Spinal cord (tissue), 10 donors: ENCODE data around the gene STON2. TPM values are rescaled to one million over a fixed set of nuclear protein-coding genes. Genes with fewer than 3 reads are reported as not detected.
"Not testable (repeated sequence)": the region's sequence is repeated elsewhere in the genome, so short reads cannot be mapped to it uniquely, and the experiment has no call there.

Source experiments
- DNase-seq, 6 donors: peaks; one replicate each; pipeline versions ENCODE4 v3.0.0 to v3.0.0-alpha.2; 2013 to 2015; ENCODE audit warnings: low spot score in 6 of 6, low read depth in 4 of 6
- H3K27ac ChIP-seq: one replicate; pipeline ENCODE4 v1.5.1; 2013; ENCODE audit warnings: low read depth, low read length, control low read depth
- H3K27me3 ChIP-seq: one replicate; pipeline ENCODE4 v1.6.1; 2013; ENCODE audit warnings: low read length; ENCODE audit not compliant: control insufficient read depth, insufficient read depth
- H3K36me3 ChIP-seq: one replicate; pipeline ENCODE4 v1.6.1; 2013; ENCODE audit warnings: low read length; ENCODE audit not compliant: control insufficient read depth, insufficient read depth
- H3K4me1 ChIP-seq: one replicate; pipeline ENCODE4 v1.6.1; 2013; ENCODE audit warnings: low read length; ENCODE audit not compliant: control insufficient read depth, insufficient read depth
- H3K4me3 ChIP-seq: one replicate; pipeline ENCODE4 v1.5.1; 2013; ENCODE audit warnings: low read depth, low read length, control low read depth
- H3K9me3 ChIP-seq: one replicate; pipeline ENCODE4 v1.6.1; 2013; ENCODE audit warnings: low read length; ENCODE audit not compliant: control insufficient read depth, insufficient read depth
- WGBS: methylation state at CpG from one replicate; pipeline ENCODE4 v1.1.5; 2013; ENCODE audit warnings: missing lambda C conversion rate; ENCODE audit not compliant: insufficient coverage; 5-methylcytosine and 5-hydroxymethylcytosine counted together
- polyA plus RNA-seq, 2 donors: library from polyadenylated mRNA; unstranded; fragments of 120-200 nt; gene quantifications; one replicate each; pipeline ENCODE4 v1.2.1, GENCODE V29; 2013; ENCODE audit not compliant: insufficient read length in 2 of 2
- total RNA-seq, 2 donors: library from RNA; depleted of rRNA in 1 of 2; stranded (reverse); fragments of 120-200 nt in 1 of 2; fragments of >200 nt in 1 of 2; gene quantifications; one replicate each; pipeline versions ENCODE4 v1.2.3 to v1.2.4, GENCODE V29; 2013 to 2014
- donor health status: healthy.

Gene STON2
- total and polyA plus RNA-seq, 4 donors: 21.8 to 81.9 (median 50.2) TPM

DNA sequence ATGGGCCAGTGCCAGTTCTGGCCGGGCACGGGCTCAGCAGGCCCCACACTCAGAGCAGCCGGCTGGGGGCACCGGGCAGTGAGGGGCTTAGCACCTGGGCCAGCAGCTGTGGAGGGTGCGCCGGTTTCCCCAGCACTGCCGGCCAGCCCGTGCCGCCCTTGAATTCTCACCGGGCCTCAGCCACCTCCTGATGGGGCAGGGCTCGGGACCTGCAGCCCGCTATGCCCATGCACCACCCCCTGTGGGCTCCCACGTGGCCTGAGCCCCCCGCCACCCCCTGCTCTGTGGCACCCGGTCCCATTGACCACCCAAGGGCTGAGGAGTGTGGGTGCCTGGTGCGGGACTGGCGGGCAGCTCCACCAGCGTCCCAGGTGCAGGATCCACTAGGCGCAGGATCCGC lies 164.0 kb downstream of the STON2 start:
- no peak overlapping the region for H3K4me3 ChIP-seq
- WGBS: 98% methylated on average over 20 of the region's 20 CpGs
- no peaks in the 10 kb centered on the region for H3K9me3 ChIP-seq
- H3K27ac ChIP-seq: no peak overlapping the region
- no peaks in the 10 kb centered on the region for H3K27me3 ChIP-seq
- DNase-seq: no peak
- no peaks in the 10 kb centered on the region for H3K36me3 ChIP-seq
- H3K4me1 ChIP-seq: peaks cover 5% of the 10 kb centered on the region

DNA sequence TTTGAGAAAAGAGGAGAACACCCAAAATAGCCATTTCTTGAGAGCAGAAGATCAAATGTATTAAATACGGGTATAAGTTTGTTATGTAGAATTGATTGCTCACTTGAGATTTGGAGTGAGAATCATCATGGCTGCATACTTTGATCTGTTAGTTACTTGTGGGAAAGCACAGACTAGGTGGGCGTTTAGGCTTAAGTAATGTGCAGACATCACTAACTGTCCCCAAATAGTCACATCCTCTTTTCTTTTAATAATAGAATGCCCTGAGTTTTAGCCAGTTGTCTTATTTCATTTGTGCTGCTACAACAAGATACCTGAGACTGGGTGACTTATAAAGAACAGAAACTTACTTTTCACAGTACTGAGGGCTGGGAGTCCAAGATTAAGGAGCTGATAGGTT lies 165.0 kb downstream of the STON2 start:
- no peak overlapping the region for H3K4me3 ChIP-seq
- no peaks in the 10 kb centered on the region for H3K27me3 ChIP-seq
- no peak overlapping the region for H3K27ac ChIP-seq
- DNase-seq: no peak
- peaks cover 5% of the 10 kb centered on the region for H3K4me1 ChIP-seq
- WGBS: 100% methylated on average over 1 of the region's 2 CpGs
- no peaks in the 10 kb centered on the region for H3K9me3 ChIP-seq
- H3K36me3 ChIP-seq: no peaks in the 10 kb centered on the region

DNA sequence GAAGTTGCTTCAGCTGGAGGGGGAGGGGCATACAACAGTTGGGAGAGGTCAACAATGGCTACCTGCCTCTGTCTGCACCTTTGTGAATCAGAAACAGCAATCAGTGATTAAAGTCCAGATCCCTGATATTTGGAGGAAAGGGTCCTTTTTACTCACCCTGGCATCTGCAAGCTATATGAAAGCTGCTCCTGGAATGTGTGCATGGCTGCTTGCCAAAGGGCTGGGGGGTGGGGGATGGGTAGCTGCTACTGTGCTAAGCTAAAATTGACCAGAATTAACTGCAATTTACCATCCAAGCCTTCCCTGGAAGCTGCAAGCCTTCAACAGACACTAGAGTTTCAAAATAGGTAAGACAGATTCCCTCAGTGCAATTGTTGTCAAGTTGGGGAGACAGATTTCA lies 165.8 kb downstream of the STON2 start:
- DNase-seq: peak in 2 of 6 donors; percentile 54 to 66
- no peak overlapping the region for H3K27ac ChIP-seq
- peaks cover 5% of the 10 kb centered on the region for H3K4me1 ChIP-seq
- H3K9me3 ChIP-seq: no peaks in the 10 kb centered on the region
- no peaks in the 10 kb centered on the region for H3K27me3 ChIP-seq
- H3K4me3 ChIP-seq: no peak overlapping the region
- no peaks in the 10 kb centered on the region for H3K36me3 ChIP-seq

DNA sequence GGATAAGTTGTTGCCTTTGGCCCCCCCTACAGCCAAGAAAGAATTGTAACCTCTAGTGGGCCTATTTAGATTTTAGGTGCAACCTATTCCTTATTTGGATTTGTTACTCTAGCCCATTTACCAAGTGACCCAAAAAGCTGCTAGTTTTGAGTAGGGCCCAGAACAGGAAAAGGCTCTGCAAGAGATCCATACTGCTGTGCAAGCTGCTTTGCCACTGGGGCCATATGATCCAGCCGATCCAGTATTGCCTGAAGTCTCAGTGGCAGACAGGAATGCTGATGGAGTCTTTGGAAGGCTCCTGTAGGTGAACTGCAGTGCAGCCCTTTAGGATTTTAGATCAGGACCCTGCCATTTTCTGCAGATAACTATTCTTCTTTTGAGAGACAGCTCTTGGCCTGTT lies 166.5 kb downstream of the STON2 start:
- H3K27me3 ChIP-seq: no peaks in the 10 kb centered on the region
- H3K27ac ChIP-seq: no peak overlapping the region
- H3K9me3 ChIP-seq: no peaks in the 10 kb centered on the region
- WGBS: 83% methylated on average over 1 of the region's 1 CpG
- no peaks in the 10 kb centered on the region for H3K36me3 ChIP-seq
- peaks cover 5% of the 10 kb centered on the region for H3K4me1 ChIP-seq
- no peak for DNase-seq
- H3K4me3 ChIP-seq: no peak overlapping the region

DNA sequence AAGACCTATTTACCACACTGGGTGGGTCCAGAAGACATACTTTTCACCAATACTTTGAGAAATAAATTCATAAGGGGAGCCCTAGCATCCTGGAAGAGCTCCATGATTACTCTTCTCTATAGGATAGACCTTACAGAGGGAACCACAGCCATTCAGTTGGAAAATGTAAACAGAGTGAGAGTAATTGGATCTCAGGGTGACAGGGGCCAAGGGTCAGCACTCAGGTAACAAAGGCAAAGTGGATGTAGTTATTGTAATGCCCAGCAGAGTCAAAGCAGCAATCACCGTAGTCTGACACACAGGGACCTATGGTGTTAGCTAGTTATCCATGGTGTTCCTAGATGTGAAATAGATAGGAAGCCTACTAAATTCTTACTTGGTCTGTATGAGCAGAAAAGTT lies 168.6 kb downstream of the STON2 start:
- Histone ChIP-seq H3K27ac (no peak overlapping the region), H3K36me3 (no peaks in the 10 kb centered on the region), H3K4me3 (no peak overlapping the region), H3K9me3 (no peaks in the 10 kb centered on the region), H3K4me1 (peaks cover 5% of the 10 kb centered on the region), H3K27me3 (no peaks in the 10 kb centered on the region)
- DNase-seq: no peak
- WGBS: 67% methylated on average over 1 of the region's 1 CpG

DNA sequence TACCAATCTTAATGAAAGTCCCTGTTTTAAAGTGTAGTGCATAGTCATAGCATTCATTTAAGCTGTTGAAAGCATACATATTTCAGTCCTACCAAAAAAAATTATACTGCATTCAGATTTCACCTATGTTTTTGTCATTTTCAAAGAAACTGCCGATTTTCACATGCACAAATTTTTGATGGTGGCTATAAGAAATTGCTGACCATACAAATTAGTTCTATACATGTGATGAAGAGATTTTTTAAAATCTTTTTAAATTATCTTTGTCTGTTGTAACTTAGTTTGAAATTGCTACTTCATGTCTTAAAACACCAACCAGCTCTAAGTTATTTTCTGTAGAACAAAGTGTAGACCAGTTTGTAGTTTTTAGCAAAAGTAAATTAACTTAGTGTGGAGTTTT lies 175.9 kb downstream of the STON2 start:
- Histone ChIP-seq H3K9me3 (no peaks in the 10 kb centered on the region), H3K4me1 (no peaks in the 10 kb centered on the region), H3K4me3 (no peak overlapping the region), H3K36me3 (no peaks in the 10 kb centered on the region), H3K27me3 (no peaks in the 10 kb centered on the region), H3K27ac (no peak overlapping the region)
- no peak for DNase-seq
- no CpG with 5 or more reads among the region's 1 CpG for WGBS

DNA sequence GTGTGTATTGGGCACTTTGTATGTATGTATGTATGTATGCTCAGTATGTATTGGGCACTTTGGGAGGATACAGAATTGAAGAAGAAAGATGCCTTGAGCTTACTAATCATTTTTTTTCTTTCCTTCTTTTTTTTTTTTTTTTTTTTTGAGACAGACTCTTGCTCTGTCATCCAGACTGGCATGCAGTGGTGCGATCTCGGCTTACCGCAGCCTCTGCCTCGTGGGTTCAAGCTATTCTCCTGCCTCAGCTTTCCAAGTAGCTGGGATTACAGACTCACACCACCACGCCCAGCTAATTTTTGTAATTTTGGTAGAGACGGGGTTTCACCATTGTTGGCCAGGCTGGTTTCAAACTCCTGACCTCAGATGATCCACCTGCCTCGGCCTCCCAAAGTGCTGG lies 176.3 kb downstream of the STON2 start:
- not testable (repeated sequence) for H3K4me1 ChIP-seq, H3K9me3 ChIP-seq, H3K27ac ChIP-seq, H3K4me3 ChIP-seq, H3K27me3 ChIP-seq, DNase-seq, H3K36me3 ChIP-seq
- WGBS: 100% methylated on average over 5 of the region's 7 CpGs

DNA sequence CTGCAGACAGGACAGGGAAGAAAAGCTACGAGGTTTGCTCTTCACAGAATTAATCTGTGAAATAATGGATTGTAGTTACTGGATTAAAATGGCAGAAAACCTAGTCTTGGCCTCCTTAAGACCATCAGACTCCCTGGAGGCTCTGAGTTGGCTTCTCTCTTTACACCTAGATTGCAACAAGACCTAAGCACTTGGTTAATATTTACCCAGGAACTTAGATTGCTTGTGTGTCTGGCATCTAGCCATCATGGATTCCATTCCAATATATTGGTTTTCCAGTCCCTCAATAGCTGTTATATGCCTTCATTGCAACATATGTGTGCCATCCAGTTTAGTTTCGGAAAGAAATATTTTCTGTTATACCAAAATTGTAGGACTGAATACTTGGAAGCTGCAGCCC lies 177.4 kb downstream of the STON2 start:
- H3K27ac ChIP-seq: no peak overlapping the region
- no CpG with 5 or more reads among the region's 2 CpGs for WGBS

DNA sequence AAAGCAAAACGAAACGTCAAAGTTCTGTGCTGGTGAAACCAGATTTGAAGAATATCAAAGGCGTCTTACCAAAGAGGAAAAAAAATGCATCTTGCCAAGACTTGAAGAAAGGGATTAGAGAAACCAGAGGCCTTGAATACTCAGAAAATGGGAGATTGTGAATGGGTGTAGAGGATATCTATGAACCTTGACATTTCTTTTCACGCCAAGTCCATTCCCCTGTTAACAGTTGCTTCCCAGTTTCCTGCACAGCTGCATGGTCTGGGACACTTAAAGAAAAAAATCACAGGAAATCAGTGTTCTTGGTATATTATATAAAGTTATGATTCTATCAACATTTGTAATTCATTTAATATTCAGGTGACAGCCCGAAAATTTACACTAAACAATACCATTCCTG lies 178.0 kb downstream of the STON2 start:
- Histone ChIP-seq H3K4me1 (peaks cover 4% of the 10 kb centered on the region), H3K36me3 (no peaks in the 10 kb centered on the region), H3K27ac (peak overlapping the region; percentile 99), H3K9me3 (no peaks in the 10 kb centered on the region), H3K4me3 (no peak overlapping the region), H3K27me3 (no peaks in the 10 kb centered on the region)
- DNase-seq: no peak
- 67% methylated on average over 3 of the region's 5 CpGs for WGBS

More for the DNA sequence above, 177.4 kb downstream of the STON2 start:
- no peaks in the 10 kb centered on the region for H3K27me3 ChIP-seq
- H3K36me3 ChIP-seq: no peaks in the 10 kb centered on the region
- DNase-seq: no peak
- H3K9me3 ChIP-seq: no peaks in the 10 kb centered on the region
- H3K4me3 ChIP-seq: no peak overlapping the region
- peaks cover under 1% of the 10 kb centered on the region for H3K4me1 ChIP-seq

DNA sequence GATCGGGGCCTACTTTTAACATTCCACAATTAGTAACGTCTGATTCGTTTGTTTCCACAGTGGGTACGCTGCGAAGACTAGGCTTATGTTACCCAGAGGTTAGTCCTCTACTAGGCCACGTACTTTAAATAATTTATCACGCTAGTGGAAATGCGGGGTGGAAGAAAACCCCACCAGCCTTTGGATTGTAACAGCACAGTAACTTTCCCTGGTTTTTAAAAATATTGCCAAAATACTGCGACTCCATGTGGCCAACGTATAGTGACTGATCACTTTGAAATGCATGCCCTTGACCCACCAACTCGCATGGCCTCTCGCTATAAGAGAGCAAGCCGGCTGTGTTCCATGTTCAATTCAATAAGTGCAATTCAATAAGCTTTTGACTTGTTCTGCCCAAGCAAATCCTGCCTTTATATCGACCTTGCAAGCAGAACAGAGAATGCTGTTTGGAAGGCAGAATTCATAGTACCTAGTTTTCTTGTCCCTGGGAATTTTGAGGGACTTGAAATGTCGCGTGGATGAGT lies 178.5 kb downstream of the STON2 start:
- DNase-seq: no peak
- H3K9me3 ChIP-seq: no peaks in the 10 kb centered on the region
- peak overlapping the region; percentile 82 for H3K4me3 ChIP-seq
- no peaks in the 10 kb centered on the region for H3K36me3 ChIP-seq
- no peaks in the 10 kb centered on the region for H3K27me3 ChIP-seq
- H3K27ac ChIP-seq: peak overlapping the region; percentile 99
- peaks cover 4% of the 10 kb centered on the region for H3K4me1 ChIP-seq
- 34% methylated on average over 8 of the region's 16 CpGs for WGBS
